NB4 (cell line): ENCODE measurements around the gene CFAP45.
A peak's percentile ranks its signal among the peaks of the same experiment; 100 is the strongest.

Source experiments
- DNase-seq: peaks from one replicate; pipeline ENCODE4 v3.0.0; 2010; ENCODE audit warnings: low read depth
- H3K4me3 ChIP-seq: one replicate; pipeline ENCODE4 v1.5.1; 2011; ENCODE audit warnings: mild to moderate bottlenecking, low read depth, low read length, moderate library complexity
- CTCF ChIP-seq: IDR thresholded peaks from one replicate; pipeline ENCODE4 v1.5.1; 2012; ENCODE audit warnings: low read depth, low read length
- MAX ChIP-seq: IDR thresholded peaks from 2 replicates; pipeline ENCODE4 v1.6.1; 2011; ENCODE audit warnings: low read depth, low read length
- MYC ChIP-seq: IDR thresholded peaks from 2 replicates; pipeline ENCODE4 v1.6.1; 2011; ENCODE audit warnings: low read depth, low read length
- POLR2A ChIP-seq: IDR thresholded peaks from 2 replicates; pipeline ENCODE4 v1.6.1; 2011; ENCODE audit warnings: mild to moderate bottlenecking; ENCODE audit not compliant: insufficient read length; ENCODE audit errors: extremely low read depth

The CFAP45 gene

GRCh38 chr1:159929155-159930051 is 29.4 kb upstream of the CFAP45 start:
- H3K4me3 ChIP-seq, result no peak overlapping the region
- DNase-seq, result no peak
- TF ChIP-seq MAX (no peak), MYC (no peak), POLR2A (no peak), CTCF (no peak)

GRCh38 chr1:159928491-159929050 is 28.6 kb upstream of the CFAP45 start:
- TF ChIP-seq CTCF (no peak), MAX (no peak), MYC (no peak), POLR2A (no peak)
- no peak for DNase-seq
- no peak overlapping the region for H3K4me3 ChIP-seq

- DNase-seq, result no peak
- H3K4me3 ChIP-seq, result no peak overlapping the region
Measured at GRCh38 chr1:159927849-159928431, 28.0 kb upstream of the CFAP45 start.

GRCh38 chr1:159927211-159927848 is 27.4 kb upstream of the CFAP45 start:
- TF ChIP-seq MYC, result no peak
- no peak for TF ChIP-seq MAX
- no peak for TF ChIP-seq CTCF
- TF ChIP-seq POLR2A, result no peak
- H3K4me3 ChIP-seq, result no peak overlapping the region
- DNase-seq, result no peak

More at GRCh38 chr1:159927849-159928431, 28.0 kb upstream of the CFAP45 start:
- TF ChIP-seq CTCF (no peak), MAX (no peak), POLR2A (no peak), MYC (no peak)

GRCh38 chr1:159925719-159926078 is 25.7 kb upstream of the CFAP45 start:
- TF ChIP-seq MYC (no peak), POLR2A (no peak)
- peak overlapping the region; percentile 86 for H3K4me3 ChIP-seq
- no peak for DNase-seq
